HL-60/S4 treated with retinoic acid at 250 ng/mL for 4 days and 3 days (cell line): ENCODE results near the gene SMIM14.
"Not testable (repeated sequence)": the region's sequence is repeated elsewhere in the genome, so short reads cannot be mapped to it uniquely, and the experiment has no call there.

Source experiments
- in situ Hi-C: fragments of 300-500 bp; cut with MboI; formaldehyde crosslinking; loops from 2 replicates; pipeline ENCODE4 v1.7.0; 2022; ENCODE audit warnings: low sequenced_read_pairs

The SMIM14 gene

DNA sequence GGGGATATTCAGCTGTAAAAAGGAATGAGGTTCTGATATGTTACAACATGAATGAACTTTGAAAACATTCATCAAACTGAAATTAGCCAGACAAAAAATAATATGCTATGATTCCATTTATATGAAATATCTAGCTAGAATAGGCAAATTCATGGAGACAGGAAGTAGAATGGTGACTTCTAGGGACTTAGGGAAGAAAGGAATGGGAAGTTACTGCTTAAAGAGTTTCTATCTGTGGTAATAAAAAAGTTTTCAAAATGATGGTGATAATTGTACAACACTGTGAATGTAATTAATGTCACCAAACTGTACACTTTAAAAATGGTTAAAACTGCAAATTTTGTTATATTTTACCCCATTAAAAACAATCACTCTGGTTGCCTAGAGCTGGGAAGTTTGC, 30.2 kb downstream of the SMIM14 start:
- in situ Hi-C loops = no loop called here

DNA sequence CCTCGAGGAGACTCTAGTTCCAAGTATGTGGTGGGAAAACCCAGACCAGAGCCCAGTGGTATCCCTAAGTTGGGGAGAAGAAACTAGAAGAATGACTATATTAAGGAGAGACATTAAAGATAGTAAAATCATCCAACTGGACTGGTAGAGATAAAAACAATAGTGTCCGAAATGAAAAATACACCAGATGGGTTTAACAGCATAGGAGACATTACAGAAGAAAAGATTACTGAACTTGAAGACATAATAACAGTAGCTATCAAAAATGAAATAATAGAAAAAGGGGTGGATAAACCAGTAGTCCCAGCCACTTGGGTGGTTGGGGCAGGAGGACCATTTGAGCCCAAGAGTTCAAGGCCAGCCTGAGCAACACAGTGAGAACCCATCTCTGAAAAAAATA, 31.9 kb downstream of the SMIM14 start:
- in situ Hi-C loops = no loop called here

DNA sequence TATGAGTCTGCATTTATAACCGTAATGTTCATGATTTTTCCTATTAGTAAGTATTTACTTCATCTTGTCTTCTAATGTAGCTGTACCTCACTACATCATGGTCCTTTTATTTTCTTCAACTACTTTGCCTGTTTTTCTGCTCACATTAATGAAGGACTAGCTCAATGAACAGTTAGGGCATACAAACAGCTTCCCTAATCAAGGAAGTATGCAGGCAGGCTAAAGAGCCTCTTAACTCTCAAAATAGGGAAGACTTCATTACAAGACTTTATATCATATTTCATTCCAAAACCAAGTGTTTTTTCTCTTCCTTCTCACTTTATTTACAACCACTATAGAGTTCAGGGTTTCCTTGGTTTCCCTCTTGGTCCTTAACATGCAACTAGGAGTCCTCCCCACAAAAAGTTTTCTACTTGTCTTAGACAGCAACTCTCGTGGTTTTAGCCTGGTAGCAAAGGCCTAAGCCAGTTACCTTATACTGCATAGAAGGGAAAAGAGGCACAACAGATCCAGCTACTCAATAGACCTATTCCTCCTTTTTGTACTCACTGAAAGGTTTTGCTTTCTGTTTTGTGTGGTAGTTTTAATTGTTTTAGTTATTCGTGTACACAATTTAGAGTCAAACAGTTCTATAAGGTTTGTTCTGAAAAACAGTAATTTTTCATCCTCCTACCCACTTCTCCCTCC, 40.8 kb downstream of the SMIM14 start:
- in situ Hi-C loops = no loop called here

DNA sequence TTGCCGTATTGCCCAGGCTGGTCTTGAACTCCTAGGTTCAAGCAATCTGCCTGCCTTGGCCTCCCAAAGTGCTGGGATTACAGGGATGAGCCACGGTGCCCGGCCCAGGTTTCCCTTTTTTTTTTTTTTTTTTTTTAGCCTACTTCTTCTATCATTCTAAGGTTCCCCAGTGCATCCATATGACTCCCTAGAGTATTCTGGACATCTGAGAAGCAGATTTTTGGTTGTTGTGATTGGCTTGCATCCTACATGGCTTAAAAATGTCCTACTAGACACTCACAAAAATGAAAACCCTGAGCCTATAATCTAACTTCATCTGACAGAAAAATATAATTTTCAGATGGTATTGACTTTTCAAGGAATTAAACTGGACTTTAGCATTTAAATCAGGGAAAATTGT, 41.7 kb downstream of the SMIM14 start:
- in situ Hi-C loops = no loop called here

DNA sequence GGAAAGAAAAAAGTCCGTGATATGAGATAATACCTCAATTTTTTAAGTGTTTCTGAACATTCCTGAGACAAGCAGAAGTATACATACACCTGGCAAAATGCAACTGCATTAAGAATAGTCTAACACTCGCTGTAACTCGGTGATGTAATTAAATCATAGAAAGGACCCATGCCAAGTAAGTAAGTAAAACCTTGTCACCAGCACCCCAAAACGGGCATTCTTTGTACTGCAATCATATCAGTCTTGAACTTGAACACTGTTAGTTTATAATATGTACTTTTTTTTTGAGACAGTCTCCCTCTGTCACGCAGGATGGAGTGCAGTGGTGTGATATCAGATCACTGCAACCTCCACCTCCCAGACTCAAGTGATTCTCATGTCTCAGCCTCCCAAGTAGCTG, 47.4 kb downstream of the SMIM14 start:
- in situ Hi-C loops = no loop called here

- in situ Hi-C loops = no loop called here
Measured at GRCh38 chr4:39587881-39588280, 50.8 kb downstream of the SMIM14 start.

GRCh38 chr4:39574946-39575345, 63.7 kb downstream of the SMIM14 start:
- in situ Hi-C loops = no loop called here

- in situ Hi-C loops = no loop called here
Measured at GRCh38 chr4:39571504-39571903, 67.2 kb downstream of the SMIM14 start.

GRCh38 chr4:39571054-39571453, 67.6 kb downstream of the SMIM14 start:
- in situ Hi-C loops = no loop called here

GRCh38 chr4:39569209-39569608, 69.5 kb downstream of the SMIM14 start:
- in situ Hi-C loops = no loop called here

GRCh38 chr4:39568805-39569204, 69.9 kb downstream of the SMIM14 start:
- in situ Hi-C loops = no loop called here

- in situ Hi-C loops = no loop called here
Measured at GRCh38 chr4:39565878-39566600, 72.6 kb downstream of the SMIM14 start.

GRCh38 chr4:39563346-39563847, 75.3 kb downstream of the SMIM14 start:
- in situ Hi-C loops = no loop called here

DNA sequence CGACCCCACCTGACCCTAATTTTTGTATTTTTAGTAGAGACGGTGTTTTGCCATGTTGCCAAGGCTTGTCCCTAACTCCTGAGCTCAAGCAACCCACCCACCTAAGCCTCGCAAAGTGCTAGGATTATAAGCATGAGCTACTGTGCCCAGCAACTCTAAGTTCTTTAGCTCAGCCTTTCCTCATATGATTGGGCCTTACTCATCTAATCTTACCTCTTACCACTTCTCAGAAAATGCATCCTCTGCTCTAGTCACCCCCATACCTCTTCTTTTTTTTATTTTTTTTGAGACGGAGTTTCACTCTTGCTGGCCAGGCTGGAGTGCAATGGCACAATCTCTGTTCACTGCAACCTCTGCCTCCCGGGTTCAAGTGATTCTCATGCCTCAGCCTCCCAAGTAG, 75.9 kb downstream of the SMIM14 start:
- in situ Hi-C loops = no loop called here

DNA sequence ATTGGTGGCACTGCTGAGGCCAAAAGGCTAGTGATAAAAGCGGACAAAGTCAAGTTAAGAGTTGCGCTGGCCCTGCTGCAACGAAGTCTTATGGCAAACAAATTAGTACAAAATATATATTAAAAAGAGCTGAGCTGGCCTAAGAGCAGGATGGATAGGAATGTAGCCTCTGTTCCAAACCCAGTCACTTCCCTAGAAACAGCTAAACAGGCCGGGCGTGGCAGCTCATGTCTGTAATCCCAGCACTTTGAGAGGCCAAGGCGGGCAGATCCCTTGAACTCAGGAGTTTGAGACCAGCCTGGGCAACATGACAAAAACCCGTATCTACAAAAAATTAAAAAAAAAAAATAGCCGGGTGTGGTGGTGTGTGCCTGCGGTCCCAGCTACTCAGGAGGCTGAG, 79.0 kb downstream of the SMIM14 start:
- in situ Hi-C loops = no loop called here

DNA sequence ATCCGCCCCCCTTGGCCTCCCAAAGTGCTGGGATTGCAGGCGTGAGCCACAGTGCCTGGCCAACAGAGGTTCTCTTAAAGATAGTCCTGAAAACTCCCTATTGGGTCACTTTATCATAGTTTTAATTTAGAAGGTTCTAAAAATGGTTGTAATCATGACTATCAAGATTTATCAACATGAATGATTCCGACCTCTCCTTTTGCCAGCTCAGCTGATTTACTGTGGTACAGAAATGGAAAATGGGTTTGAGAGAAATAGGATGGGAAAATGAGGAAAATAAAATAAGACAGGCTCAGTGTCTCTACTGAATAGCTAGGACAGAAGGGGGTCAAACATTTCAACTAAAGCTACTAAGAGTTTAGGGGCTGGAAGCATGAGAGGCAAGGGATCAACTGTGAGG, 83.2 kb downstream of the SMIM14 start:
- in situ Hi-C loops = no loop called here

DNA sequence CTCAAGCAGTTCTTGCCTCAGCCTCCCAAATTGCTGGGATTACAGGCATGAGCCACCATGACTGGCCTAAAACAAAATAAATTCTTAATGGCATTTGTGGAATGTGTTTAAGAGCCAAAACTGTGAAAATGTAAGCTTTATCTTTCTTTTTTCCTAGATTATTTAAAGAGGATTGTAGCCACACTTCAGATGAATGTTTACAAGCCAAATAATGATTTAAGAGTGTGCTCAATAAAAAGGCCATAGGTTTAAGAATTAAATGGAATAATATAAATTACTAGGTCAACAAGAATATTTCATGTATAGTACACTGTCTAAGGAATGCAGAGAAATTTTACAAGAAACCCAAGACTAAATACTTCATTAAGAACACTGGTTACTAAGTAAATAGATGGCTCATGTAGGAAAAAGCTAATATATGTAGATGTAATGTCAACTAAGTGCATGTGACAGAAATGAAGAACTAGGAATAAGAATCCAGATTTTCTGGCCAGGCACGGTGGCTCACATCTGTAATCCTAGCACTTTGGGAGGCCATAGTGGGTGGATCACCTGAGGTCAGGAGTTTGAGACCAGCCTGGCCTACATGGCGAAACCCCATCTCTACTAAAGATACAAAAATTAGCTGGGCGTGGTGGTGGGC, 90.1 kb downstream of the SMIM14 start:
- in situ Hi-C loops = no loop called here

DNA sequence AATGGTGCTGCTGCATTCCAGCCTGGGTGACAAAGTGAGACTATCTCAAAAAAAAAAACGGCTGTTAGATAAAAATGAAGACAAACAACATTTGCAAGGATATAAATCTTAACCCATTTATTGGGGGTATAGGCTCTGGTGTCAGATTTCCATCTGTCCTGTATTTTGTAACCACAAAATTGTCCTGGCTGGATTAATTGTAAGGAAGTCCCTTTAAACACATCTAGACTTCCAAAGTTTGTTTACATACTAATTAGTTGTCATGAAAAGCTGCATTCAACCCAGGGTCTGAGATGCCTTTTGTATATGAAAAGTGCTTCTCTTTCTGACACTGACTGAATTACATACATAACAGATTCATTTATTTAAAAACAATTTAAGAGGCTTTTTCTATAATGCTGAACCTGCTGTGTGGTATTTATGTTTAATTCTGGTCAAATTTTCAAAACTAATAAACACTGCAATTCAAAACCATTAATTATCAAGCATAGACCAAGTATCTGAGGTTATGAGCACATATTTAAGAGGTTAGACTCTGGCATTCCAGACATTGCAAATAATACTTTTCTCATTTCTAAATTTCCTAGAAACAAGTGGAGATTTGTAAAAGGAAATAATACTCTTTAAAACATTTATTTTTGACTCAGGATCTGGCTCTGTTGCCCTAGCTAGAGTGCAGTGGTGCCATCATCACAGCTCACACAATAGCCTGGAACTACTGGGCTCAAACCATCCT, 93.9 kb downstream of the SMIM14 start:
- in situ Hi-C loops = no loop called here

DNA sequence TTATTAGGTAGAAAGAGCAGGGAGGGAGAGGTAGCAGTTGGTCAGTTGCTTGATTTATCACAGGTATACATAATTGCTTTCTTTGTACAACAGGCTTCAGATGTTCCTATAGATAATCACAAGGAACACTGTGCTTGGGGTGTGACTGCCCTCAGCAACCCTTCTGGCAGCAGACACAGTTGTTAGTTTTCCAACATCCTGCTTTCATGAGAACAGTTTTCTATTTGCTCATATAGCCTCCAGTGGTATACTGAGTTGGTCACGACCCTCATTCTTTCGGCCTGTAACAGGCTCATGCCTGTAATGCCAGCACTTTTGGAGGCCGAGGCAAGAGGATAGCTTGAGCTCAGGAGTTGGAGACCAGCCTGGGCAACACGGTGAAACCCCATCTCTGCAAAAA, 94.6 kb downstream of the SMIM14 start:
- in situ Hi-C loops = not testable (repeated sequence)

DNA sequence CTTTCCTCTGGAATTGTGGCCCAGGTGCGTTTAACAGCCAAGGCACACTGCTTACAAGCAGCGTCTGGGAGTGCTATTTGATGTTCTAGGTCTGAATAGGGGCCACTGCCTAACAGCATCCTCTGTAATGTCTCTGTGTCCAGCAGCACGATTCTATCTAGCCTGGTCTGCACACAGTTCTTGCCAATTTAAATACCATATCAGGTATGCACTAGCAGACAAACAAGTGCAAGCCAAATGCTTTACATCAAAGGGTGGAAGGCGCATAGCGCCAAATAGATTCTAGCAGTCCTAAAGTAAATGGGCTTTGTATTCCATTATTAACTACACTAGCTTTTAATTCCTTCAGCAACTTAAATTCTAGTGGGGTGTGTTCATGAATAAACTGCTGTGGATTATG, 95.6 kb downstream of the SMIM14 start:
- in situ Hi-C loops = no loop called here

DNA sequence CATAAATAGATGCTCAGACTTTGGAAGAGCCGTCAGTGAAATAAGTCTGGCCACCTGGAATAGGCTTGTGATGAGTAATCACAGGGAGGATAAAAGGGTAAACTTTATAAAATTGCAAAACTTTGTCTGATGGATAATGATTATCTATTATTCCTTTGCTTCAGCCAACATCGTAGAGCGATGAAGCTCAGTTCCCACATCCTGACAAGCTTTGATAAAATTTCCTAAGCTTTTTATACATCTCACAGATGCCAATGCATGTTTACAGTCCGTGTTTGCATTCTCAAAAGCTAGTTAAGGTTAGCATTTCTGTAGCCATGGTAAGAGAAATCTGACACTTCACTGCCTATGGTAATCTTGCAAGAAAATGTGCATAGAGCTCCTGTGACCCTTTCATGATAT, 96.1 kb downstream of the SMIM14 start:
- in situ Hi-C loops = no loop called here
